K562 (cell line): ENCODE measurements around the gene DOK3. TPM values are rescaled to one million over a fixed set of nuclear protein-coding genes. Genes with fewer than 3 reads are reported as not detected.
A peak's percentile ranks its signal among the peaks of the same experiment; 100 is the strongest.

Experiments
- ARID1B ChIP-seq: fragments of 450-650 bp; IDR thresholded peaks from 2 replicates; pipeline ENCODE4 v1.6.1; 2016; ENCODE audit warnings: antibody characterized with exemption, mild to moderate bottlenecking, inconsistent platforms
- GABPA ChIP-seq: fragments of 200-800 bp; sonication (Bioruptor generic); conservative IDR thresholded peaks from 2 replicates; pipeline ENCODE4 v1.6.1; 2016; ENCODE audit warnings: low read depth, missing genetic modification characterization, missing compliant biosample characterization
- HIVEP1 ChIP-seq: fragments of 250-450 bp; sonication (Bioruptor Pico); IDR thresholded peaks from 2 replicates; pipeline ENCODE4 v1.4.0; 2020; ENCODE audit warnings: mild to moderate bottlenecking
- PML ChIP-seq: IDR thresholded peaks from 2 replicates; pipeline ENCODE4 v1.6.1; 2012; ENCODE audit warnings: low read length, inconsistent platforms
- PURB ChIP-seq: sonication (generic); formaldehyde crosslinking; IDR thresholded peaks from 2 replicates; pipeline ENCODE4 v1.9.0; 2021; ENCODE audit warnings: low read depth, mild to moderate bottlenecking, missing genetic modification reagents
- RBM34 ChIP-seq: fragments of 200-400 bp; formaldehyde crosslinking; IDR thresholded peaks from 2 replicates; pipeline ENCODE4 v1.6.1; 2018; ENCODE audit warnings: low read length, borderline replicate concordance; ENCODE audit not compliant: insufficient read depth
- SMAD4 ChIP-seq: fragments of 250-450 bp; sonication (Bioruptor Pico); conservative IDR thresholded peaks from 2 replicates; pipeline ENCODE4 v1.8.0; 2021; ENCODE audit warnings: inconsistent platforms, mild to moderate bottlenecking, moderate library complexity
- TAF15 ChIP-seq: fragments of 200-400 bp; formaldehyde crosslinking; IDR thresholded peaks from 2 replicates; pipeline ENCODE4 v1.6.1; 2017; ENCODE audit warnings: mild to moderate bottlenecking, low read depth, low read length, moderate library complexity
- TFAM ChIP-seq: fragments of 250-450 bp; sonication (Bioruptor Pico); conservative IDR thresholded peaks from 2 replicates; pipeline ENCODE4 v1.5.0; 2021; ENCODE audit warnings: mild to moderate bottlenecking, moderate library complexity
- WHSC1 ChIP-seq: IDR thresholded peaks from one replicate; pipeline ENCODE4 v1.6.1; 2012; ENCODE audit warnings: low read length, control low read depth, inconsistent platforms
- YY1 ChIP-seq, 3 experiments: IDR thresholded peaks; 2 replicates each; pipeline ENCODE4 v1.6.1; 2011; ENCODE audit warnings: low read length in 2 of 3, mild to moderate bottlenecking in 2 of 3, moderate library complexity in 2 of 3, borderline replicate concordance in 1 of 3, control low read depth in 1 of 3, low read depth in 1 of 3; ENCODE audit not compliant: insufficient read depth in 3 of 3, insufficient replicate concordance in 2 of 3, control insufficient read depth in 1 of 3, insufficient read length in 1 of 3; ENCODE audit errors: extremely low read depth in 1 of 3
- ZNF232 ChIP-seq: sonication (generic); formaldehyde crosslinking; IDR thresholded peaks from 2 replicates; pipeline ENCODE4 v1.8.0; 2022; ENCODE audit warnings: mild to moderate bottlenecking, missing genetic modification reagents
- polyA plus RNA-seq, 8 experiments: library from polyadenylated mRNA; depleted of rRNA in 4 of 8; stranded (reverse) in 5 of 8; unstranded in 3 of 8; fragments of >200 nt; fragmentation: Nextera tagmentation in 2 of 8; fragmentation: Illumina TruSeq in 1 of 8; extraction: Ambion mirVana in 2 of 8; extraction: Trizol in 1 of 8; gene quantifications; 2 replicates each; pipeline versions ENCODE4 v1.2.1 to v1.2.3, GENCODE V29; 2011 to 2014; ENCODE audit warnings: inconsistent platforms in 1 of 8, missing spikeins in 1 of 8
- total RNA-seq, 7 experiments: library from RNA; depleted of rRNA in 6 of 7; stranded (reverse); fragments of >200 nt in 6 of 7; fragmentation: Illumina TruSeq in 2 of 7; extraction: Trizol in 2 of 7; gene quantifications; 2 replicates each; pipeline versions ENCODE4 v1.2.1 to v1.2.3, GENCODE V29; 2011 to 2021; ENCODE audit warnings: low replicate concordance in 1 of 7
- TF ChIP-seq, protein P1 (sequence below): fragments of 250-450 bp; sonication (Bioruptor Pico); IDR thresholded peaks from 2 replicates; pipeline ENCODE4 v1.8.0; 2021; ENCODE audit warnings: borderline replicate concordance, mild to moderate bottlenecking, moderate library complexity; ENCODE audit not compliant: poor library complexity, severe bottlenecking
- TF ChIP-seq, protein P2 (sequence below): IDR thresholded peaks from 2 replicates; pipeline ENCODE4 v1.6.1; 2014; ENCODE audit warnings: antibody characterized with exemption
- TF ChIP-seq, protein P3 (sequence below): fragments of 450-650 bp; IDR thresholded peaks from 2 replicates; pipeline ENCODE4 v1.6.1; 2017; ENCODE audit warnings: antibody characterized with exemption

The DOK3 gene
- total and polyA plus RNA-seq, 9 of the 15 experiments (the other 6 are each of a cell fraction or from before 2014, with no cell fraction given) = 1.3 to 23.0 (median 8.0) TPM

DNA sequence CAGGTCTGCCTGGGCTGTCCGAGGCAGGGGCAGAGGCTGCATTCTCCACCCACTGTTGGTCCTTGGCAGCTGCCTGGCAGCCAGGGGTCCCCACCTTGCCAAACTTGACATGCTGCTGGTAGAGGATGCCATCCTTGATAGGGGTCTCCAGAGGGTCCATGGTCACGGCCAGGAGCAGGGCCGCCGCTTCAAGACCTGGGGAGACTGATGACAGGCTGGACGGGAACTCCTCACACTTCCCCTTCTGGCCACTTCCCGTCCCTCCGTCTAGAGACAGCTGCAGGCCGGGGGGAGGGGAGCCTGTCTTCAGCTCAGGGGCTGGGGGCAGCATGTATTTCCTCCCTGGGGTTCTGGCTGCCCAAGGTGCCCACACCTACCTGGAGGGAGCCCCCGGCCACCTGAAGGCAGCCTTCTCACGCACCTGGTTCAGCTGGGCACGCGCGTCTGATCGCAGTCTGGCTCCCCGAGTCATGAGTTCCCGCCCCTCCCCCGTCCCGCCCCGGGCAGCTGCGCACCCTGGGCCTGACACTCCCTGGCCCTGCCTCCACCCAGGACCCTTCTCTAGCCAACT, at the start of gene DOK3 (continued):
- no peak for TF ChIP-seq YY1 (IDR thresholded peaks at IDR 0.05; ENCODE audit: borderline replicate concordance in 1 of 3, control insufficient read depth in 1 of 3, extremely low read depth in 1 of 3, insufficient read depth in 3 of 3, insufficient read length in 1 of 3, insufficient replicate concordance in 2 of 3, low read depth in 1 of 3, low read length in 2 of 3)
- no peak for TF ChIP-seq TFAM (CRISPR knock-in tag)
- TF ChIP-seq, protein P1, sequence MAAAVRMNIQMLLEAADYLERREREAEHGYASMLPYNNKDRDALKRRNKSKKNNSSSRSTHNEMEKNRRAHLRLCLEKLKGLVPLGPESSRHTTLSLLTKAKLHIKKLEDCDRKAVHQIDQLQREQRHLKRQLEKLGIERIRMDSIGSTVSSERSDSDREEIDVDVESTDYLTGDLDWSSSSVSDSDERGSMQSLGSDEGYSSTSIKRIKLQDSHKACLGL = no peak
- TF ChIP-seq PURB (CRISPR knock-in tag) = no peak
- no peak for TF ChIP-seq ZNF232 (CRISPR knock-in tag)
- TF ChIP-seq PML = no peak
- TF ChIP-seq, protein P2, sequence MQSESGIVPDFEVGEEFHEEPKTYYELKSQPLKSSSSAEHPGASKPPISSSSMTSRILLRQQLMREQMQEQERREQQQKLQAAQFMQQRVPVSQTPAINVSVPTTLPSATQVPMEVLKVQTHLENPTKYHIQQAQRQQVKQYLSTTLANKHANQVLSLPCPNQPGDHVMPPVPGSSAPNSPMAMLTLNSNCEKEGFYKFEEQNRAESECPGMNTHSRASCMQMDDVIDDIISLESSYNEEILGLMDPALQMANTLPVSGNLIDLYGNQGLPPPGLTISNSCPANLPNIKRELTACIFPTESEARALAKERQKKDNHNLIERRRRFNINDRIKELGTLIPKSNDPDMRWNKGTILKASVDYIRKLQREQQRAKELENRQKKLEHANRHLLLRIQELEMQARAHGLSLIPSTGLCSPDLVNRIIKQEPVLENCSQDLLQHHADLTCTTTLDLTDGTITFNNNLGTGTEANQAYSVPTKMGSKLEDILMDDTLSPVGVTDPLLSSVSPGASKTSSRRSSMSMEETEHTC = 0 out of 2 replicates have a peak, but pooled peaks have one; percentile 23
- no peak for TF ChIP-seq WHSC1
- TF ChIP-seq, protein P3, sequence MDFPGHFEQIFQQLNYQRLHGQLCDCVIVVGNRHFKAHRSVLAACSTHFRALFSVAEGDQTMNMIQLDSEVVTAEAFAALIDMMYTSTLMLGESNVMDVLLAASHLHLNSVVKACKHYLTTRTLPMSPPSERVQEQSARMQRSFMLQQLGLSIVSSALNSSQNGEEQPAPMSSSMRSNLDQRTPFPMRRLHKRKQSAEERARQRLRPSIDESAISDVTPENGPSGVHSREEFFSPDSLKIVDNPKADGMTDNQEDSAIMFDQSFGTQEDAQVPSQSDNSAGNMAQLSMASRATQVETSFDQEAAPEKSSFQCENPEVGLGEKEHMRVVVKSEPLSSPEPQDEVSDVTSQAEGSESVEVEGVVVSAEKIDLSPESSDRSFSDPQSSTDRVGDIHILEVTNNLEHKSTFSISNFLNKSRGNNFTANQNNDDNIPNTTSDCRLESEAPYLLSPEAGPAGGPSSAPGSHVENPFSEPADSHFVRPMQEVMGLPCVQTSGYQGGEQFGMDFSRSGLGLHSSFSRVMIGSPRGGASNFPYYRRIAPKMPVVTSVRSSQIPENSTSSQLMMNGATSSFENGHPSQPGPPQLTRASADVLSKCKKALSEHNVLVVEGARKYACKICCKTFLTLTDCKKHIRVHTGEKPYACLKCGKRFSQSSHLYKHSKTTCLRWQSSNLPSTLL = no peak
- no peak for TF ChIP-seq HIVEP1 (CRISPR knock-in tag)
- peak; percentile 60 for TF ChIP-seq SMAD4 (CRISPR knock-in tag)
- TF ChIP-seq RBM34 = no peak
- TF ChIP-seq TAF15 = no peak
- TF ChIP-seq GABPA (tag) = peak; percentile 40; the same call in 1 of the 2 replicates
- TF ChIP-seq ARID1B = peak; percentile 20; the same call in 1 of the 2 replicates
- TF ChIP-seq, all 486 proteins: peak for 40
